Motor neuron (in vitro differentiated cells): Measurements from ENCODE around the gene LRRC37B. TPM values are rescaled to one million over a fixed set of nuclear protein-coding genes. Genes with fewer than 3 reads are reported as not detected.
"Not testable (repeated sequence)": the region's sequence is repeated elsewhere in the genome, so short reads cannot be mapped to it uniquely, and the experiment has no call there.

Experiments
- ATAC-seq, 8 experiments: fragments of 200-7000 bp; cut with Tn5 transposase; replicated peaks in 6 of 8; 2 replicates each; pipeline ENCODE4 v1.8.0; 2021; ENCODE audit warnings: mild to moderate bottlenecking in 8 of 8, moderate library complexity in 8 of 8
- H3K27ac ChIP-seq, 2 donors: fragments of 250-450 bp; sonication (Bioruptor Pico); 2 replicates each; pipeline ENCODE4 v1.9.0; 2021; ENCODE audit warnings: antibody characterized with exemption in 2 of 2, mild to moderate bottlenecking in 2 of 2, moderate library complexity in 1 of 2
- H3K4me1 ChIP-seq, 2 donors: fragments of 250-450 bp; sonication (Bioruptor Pico); replicated peaks in 1 of 2; 2 replicates each; pipeline ENCODE4 v1.6.1; 2021; ENCODE audit warnings: antibody characterized with exemption in 2 of 2, mild to moderate bottlenecking in 2 of 2, moderate library complexity in 1 of 2
- H3K4me3 ChIP-seq, 5 donors: fragments of 250-450 bp; sonication (Bioruptor Pico); 2 replicates each; pipeline ENCODE4 v1.9.0; 2021; ENCODE audit warnings: antibody characterized with exemption in 5 of 5, mild to moderate bottlenecking in 5 of 5, moderate library complexity in 4 of 5
- WGBS, 10 experiments: fragments of 450-650 bp; shearing (Covaris generic); methylation state at CpG; one replicate each; pipeline ENCODE4 v1.0.0; 2022; 5-methylcytosine and 5-hydroxymethylcytosine counted together
- in situ Hi-C, 9 experiments: fragments of 400-800 bp; cut with MboI; loops; one replicate each; pipeline ENCODE4 v1.15.0; 2021; ENCODE audit warnings: low sequenced_read_pairs in 9 of 9, low pct_unique_long_range_greater_than_20kb in 2 of 9; ENCODE audit not compliant: unreplicated experiment in 9 of 9
- total RNA-seq, 8 experiments: library from RNA; unstranded; fragments of 300-600 nt; gene quantifications; 2 replicates each; pipeline versions ENCODE4 v1.2.3 to v1.2.4, GENCODE V29; 2022

LRRC37B gene
- total RNA-seq, 8 experiments from 2014 or later = 7.3 to 26.1 (median 20.4) TPM

DNA sequence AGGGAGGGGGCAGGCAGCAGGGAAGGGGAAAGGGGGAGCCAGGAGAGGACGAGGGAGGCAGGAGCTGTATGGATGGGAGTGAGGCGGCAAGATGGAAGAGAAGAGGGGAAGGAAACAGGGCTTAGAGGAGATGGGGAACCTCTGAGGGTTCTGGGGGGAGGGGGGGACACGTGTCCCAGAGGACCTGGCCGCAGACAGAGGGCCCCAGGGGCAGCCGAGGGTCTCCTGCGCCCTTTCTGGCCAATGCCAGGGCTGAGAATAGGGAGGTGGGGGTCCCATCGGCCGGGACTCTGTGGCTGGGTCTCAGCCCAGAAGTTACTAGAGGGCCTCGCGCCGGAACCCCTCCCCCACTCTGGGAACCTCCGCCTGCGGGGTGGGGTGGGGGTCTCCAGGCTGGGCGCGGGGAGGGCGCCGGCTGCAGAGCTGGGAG, 76.4 kb downstream of the LRRC37B start:
- peak; percentile 16 to 75 (median 71) for ATAC-seq
- H3K27ac ChIP-seq = peak overlapping the region; percentile 97 to 98
- peak overlapping the region; percentile 45 to 53 (median 48) for H3K4me3 ChIP-seq
- in situ Hi-C loops, H3K4me1 ChIP-seq: not testable (repeated sequence)
- no CpG with 5 or more reads among the region's 17 CpGs for WGBS, 10 experiments

DNA sequence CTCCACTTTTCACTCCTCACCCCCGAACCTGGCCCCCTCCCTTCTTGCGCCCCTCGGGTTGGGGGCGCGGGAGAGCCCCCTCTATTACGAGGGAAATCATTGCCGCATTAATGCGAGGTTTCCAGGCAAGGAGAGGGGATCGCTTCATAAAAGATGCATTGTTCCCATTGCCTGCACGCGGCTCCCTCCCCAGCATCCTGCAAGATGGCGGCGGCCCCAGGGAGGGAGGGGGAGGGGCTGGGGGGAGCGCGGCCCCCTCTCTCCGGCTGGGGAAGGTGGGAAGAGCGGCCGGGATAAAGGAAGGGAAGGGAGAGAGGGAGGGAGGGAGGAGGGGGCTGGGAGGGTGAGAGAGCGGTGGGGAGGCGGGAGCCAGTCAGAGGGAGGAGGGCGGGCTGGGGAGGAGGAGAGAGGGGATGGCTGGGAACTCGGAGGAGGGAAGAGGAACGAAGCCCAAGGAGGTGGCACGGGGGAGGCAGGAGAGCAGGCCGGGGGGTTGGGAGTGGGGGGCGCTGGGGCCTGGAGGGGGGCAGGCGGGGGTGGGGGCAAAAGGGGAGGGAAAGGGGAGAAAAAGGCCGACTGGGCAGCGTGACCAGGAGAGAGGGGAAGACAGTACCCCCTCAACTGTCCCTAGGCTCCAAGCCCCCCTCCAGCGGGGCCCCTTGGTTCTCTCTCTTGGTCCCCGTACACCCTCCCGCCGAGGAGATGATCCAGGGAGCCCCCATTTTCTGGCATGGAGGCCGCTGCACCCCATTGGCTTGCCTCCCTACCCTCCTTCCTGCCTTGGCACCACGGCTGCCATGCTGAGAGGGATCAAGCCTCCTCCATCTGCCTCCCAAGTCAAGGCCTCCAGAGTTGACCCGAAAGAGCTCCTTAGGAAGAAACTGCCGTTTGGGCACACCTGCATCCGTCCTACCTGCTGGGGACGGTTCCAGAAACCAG, 77.1 kb downstream of the LRRC37B start:
- ATAC-seq = peak; percentile 42 to 81 (median 74)
- no CpG with 5 or more reads among the region's 39 CpGs for WGBS, 10 experiments
- H3K4me1 ChIP-seq, in situ Hi-C loops: not testable (repeated sequence)
- Histone ChIP-seq H3K27ac (peak overlapping the region; percentile 97 to 98), H3K4me3 (peak overlapping the region; percentile 45 to 53 (median 48))

DNA sequence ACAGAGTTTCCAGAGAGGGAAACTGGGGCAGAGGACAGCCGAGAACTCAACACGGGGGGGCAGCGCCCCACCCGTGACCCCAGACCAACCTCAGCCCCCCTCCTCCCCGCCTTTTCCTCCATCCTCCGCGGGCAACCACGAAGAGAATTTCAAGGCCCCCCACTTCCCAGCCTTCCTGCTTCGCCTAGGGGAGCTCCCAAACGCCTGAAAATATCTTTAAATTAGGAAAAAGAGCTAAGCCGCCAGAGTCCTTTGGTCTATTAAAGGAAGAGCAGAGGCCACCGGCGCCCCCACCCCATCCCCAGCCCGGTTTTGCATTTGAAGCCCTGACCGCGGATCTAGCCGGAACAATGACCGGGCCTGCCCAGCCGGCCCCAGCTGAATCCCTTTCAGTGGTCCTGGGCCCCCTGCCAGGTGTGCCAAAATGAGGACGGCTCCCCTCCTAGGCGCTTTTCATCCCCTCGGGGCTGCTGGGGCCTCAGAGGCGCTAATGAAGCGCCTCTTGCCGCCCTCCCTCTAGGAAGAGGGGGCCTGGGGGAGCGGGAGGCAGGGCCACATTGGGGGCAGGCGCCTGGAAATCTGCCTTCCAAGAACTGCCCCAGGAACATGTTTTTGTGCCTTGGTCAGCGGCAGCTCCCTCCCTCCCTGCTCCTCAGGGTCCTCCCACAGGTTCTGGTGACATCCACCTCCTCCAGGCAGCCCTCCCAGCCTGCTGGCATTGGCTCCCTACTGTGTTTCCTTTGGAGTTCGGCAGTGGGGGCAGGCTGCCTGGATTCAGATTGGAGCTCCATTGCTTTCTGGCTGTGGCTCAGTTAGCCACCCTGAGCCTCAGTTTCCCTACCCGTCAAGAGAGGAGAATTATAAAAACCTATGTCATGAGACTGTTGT, 78.0 kb downstream of the LRRC37B start:
- H3K4me1 ChIP-seq, in situ Hi-C loops: not testable (repeated sequence)
- 83% methylated on average over 1 of the region's 30 CpGs; no CpG with 5 or more reads in 9 of the 10 experiments for WGBS, 10 experiments
- H3K4me3 ChIP-seq = peak overlapping the region in 2 of 5 donors; percentile 16 to 26
- ATAC-seq = peak in 1 of 8 experiments; percentile 16
- H3K27ac ChIP-seq = peak overlapping the region in 1 of 2 donors; percentile 84

DNA sequence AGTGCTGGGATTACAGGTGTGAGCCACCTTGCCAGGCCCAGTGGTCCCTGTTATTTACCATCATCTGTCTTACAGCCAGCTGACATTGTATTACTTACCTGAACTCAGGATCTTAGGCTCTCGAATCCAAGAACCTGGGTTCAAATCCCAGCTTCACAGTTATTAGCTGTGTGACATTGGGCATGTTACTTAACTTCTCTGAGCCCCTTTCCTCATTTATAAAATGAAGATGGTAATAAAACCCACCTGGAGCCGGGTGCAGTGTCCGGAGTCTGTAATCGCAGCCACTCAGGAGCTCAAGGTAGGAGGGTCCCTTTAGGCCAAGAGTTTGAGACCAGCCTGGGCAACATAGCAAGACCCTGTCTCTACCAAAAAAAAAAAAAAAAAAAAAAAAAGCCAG, 79.7 kb downstream of the LRRC37B start:
- H3K27ac ChIP-seq, in situ Hi-C loops, H3K4me1 ChIP-seq, ATAC-seq, H3K4me3 ChIP-seq: not testable (repeated sequence)
- no CpG with 5 or more reads among the region's 4 CpGs for WGBS, 10 experiments

DNA sequence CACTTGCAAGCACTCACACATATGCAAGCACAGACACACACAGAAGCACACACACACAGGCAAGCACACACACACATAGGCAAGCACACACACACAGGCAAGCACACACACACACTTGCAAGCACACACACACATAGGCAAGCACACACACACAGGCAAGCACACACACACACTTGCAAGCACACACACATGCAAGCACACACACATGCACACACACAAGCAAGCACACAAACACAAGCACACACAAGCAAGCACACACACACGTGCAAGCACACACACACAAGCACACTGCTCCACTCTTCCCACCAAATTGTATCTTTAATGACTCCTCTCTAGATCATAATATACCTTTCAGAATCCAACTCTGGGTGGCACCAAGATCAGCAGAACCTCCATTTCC, 84.9 kb downstream of the LRRC37B start:
- H3K4me3 ChIP-seq, in situ Hi-C loops, H3K4me1 ChIP-seq, H3K27ac ChIP-seq, ATAC-seq: not testable (repeated sequence)
- WGBS, 10 experiments = no CpG with 5 or more reads among the region's 1 CpG

DNA sequence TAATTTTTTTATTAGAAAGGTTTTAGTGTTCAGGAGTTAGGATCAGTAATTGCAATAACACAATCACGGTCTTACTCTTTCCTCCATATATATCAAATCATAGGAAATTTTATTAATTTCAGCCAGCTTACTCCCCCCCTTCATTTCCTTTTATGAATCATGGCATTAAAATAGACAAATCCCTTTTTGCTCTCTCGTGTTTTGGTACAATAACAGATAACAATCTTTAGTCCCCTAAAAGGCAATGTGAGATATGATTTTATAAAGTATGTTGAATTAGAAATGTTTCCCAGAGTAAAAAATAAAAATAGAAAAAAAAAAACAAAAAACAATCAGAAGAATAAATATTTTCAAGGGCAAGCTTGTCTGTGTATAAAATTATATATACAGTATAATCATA, 92.5 kb downstream of the LRRC37B start:
- no peak overlapping the region for H3K4me3 ChIP-seq
- 39 to 100% (median 82%) methylated on average over 1 to 2 of the region's 2 CpGs for WGBS, 10 experiments
- H3K27ac ChIP-seq = no peak overlapping the region
- ATAC-seq = no peak
- H3K4me1 ChIP-seq = no peaks in the 10 kb centered on the region
- in situ Hi-C loops = no loop called here

DNA sequence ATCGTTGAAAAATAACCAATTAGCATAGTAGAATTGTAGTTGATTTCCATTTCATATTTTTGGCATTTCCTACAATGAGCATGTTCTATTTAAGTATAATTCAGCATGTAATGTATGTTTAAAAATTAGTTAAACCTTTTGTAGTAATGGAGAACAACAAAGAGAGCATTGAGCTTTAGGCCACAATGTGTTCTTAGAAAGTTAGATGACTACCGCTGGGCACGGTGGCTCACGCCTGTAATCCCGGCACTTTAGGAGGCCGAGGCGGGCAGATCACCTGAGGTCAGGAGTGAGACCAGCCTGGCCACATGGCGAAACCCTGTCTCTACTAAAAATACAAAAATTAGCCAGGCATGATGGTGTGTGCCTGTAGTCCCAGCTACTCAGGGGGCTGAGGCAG, 93.1 kb downstream of the LRRC37B start:
- H3K27ac ChIP-seq, ATAC-seq, in situ Hi-C loops, H3K4me3 ChIP-seq, H3K4me1 ChIP-seq: not testable (repeated sequence)
- WGBS, 10 experiments = 77 to 100% (median 91%) methylated on average over 1 to 8 of the region's 8 CpGs; no CpG with 5 or more reads in 2 of the 10 experiments

DNA sequence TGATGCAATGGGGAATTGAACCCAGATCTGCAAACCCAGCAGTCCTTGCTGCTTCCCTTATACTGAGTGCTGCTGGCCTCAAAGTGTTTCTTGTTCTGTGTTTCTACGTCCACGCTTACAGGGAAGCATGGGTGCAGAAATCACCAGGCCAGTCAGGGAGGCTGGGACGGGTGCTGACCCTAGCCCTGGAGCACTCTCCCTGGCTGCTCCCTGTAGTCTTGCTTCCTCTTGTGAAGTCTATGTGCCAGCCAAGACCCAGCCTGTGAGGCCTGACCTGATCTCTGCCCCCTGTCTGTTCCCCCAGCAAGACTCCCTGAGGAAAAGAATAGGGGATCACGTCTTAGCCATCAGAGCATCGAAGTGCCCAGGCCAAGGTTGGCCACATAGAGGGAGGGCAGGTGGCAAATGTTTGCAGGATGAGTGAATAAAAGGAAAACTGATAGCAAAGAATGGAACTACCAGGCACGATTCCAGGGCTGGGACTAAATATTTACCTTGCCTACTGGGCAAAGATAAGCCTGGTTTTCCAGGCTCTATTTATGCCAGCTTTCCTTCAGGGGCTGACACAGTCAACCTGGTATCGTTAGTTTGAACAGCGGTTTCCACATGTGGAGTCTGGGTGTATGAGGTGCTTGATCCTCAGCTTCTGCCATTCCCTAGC, 93.9 kb downstream of the LRRC37B start:
- Histone ChIP-seq H3K4me3 (no peak overlapping the region), H3K4me1 (no peaks in the 10 kb centered on the region), H3K27ac (no peak overlapping the region)
- in situ Hi-C loops = no loop called here
- WGBS, 10 experiments = 17 to 100% (median 89%) methylated on average over 1 to 5 of the region's 8 CpGs; no CpG with 5 or more reads in 1 of the 10 experiments
- no peak for ATAC-seq

DNA sequence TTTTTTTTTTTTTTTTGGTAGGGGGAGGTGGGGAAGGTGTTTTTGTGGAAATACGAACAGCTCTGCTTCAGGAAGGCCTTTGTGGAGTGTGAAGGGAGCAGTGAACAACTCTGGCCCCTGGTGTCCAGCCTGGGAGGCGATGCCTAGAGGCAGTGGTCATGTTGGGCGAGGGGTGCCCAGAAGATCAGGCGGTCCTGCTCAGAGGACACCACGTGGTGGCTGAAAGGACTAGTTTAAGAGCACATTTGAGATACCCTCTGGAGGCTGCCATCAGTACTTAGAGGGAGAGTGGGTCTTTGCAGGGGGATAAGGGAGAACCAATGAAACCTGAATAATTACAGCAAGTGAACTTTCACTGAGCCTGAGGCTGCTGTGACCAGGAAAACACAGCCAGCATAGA, 95.0 kb downstream of the LRRC37B start:
- in situ Hi-C loops = no loop called here
- Histone ChIP-seq H3K27ac (no peak overlapping the region), H3K4me1 (no peaks in the 10 kb centered on the region), H3K4me3 (no peak overlapping the region)
- ATAC-seq = no peak
- WGBS, 10 experiments = 60 to 100% (median 100%) methylated on average over 1 of the region's 5 CpGs; no CpG with 5 or more reads in 7 of the 10 experiments

DNA sequence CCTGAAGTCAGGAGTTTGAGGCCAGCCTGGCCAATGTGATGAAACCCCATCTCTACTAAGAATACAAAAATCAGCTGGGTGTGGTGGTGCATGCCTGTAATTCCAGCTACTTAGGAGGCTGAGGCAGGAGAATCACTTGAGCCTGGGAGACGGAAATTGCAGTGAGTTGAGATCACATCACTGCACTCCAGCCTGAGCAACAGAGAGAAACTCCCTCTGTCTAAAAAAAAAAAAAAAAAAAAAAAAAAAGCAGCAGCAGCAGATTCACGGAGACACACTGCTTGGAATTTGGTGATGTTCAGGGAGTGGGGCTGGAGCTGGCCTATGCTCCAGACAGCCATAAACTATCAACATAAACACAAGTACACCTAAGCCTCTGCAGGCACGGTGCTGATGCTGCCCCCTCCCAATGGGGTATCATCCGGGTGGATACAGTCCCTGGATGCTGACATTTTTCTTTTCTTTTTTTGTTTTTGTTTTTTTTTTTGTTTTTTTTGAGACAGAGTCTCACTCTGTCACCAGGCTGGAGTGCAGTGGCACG, 95.5 kb downstream of the LRRC37B start:
- H3K4me3 ChIP-seq = no peak overlapping the region
- WGBS, 10 experiments = 20 to 100% (median 79%) methylated on average over 1 to 4 of the region's 5 CpGs
- H3K27ac ChIP-seq = no peak overlapping the region
- ATAC-seq = peak in 1 of 8 experiments; percentile 31
- in situ Hi-C loops = no loop called here
- no peaks in the 10 kb centered on the region for H3K4me1 ChIP-seq
